Coronary artery (tissue), 2 donors: ENCODE measurements around the gene BTBD9.

Experiments
- DNase-seq: peaks from one replicate; pipeline ENCODE4 v3.0.0-alpha.2; 2017; ENCODE audit warnings: low spot score
- H3K27ac ChIP-seq, 2 donors: fragments of 200-600 bp; sonication (generic); one replicate each; pipeline ENCODE4 v1.5.1; 2016 to 2019
- H3K4me3 ChIP-seq: fragments of 200-600 bp; sonication (generic); 2 replicates; pipeline ENCODE4 v1.5.1; 2016; ENCODE audit warnings: mild to moderate bottlenecking, moderate library complexity
- CTCF ChIP-seq: fragments of 200-600 bp; sonication (generic); IDR thresholded peaks from one replicate; pipeline ENCODE4 v1.5.1; 2019; ENCODE audit warnings: antibody characterized with exemption

Gene BTBD9

GRCh38 chr6:38316099-38316868 lies 323.4 kb downstream of the BTBD9 start:
- H3K4me3 ChIP-seq: no peak overlapping the region
- DNase-seq: no peak
- no peak for TF ChIP-seq CTCF
- no peak overlapping the region for H3K27ac ChIP-seq

GRCh38 chr6:38311201-38311600 lies 328.5 kb downstream of the BTBD9 start:
- no peak for TF ChIP-seq CTCF
- no peak overlapping the region for H3K27ac ChIP-seq
- DNase-seq: no peak
- H3K4me3 ChIP-seq: no peak overlapping the region

- Histone ChIP-seq H3K27ac (no peak overlapping the region), H3K4me3 (no peak overlapping the region)
- TF ChIP-seq CTCF: no peak
- DNase-seq: no peak
Measured at GRCh38 chr6:38310061-38310460, 329.7 kb downstream of the BTBD9 start.

GRCh38 chr6:38307740-38308139 lies 332.0 kb downstream of the BTBD9 start:
- no peak overlapping the region for H3K4me3 ChIP-seq
- DNase-seq: no peak
- no peak overlapping the region for H3K27ac ChIP-seq
- no peak for TF ChIP-seq CTCF

GRCh38 chr6:38306931-38307330 lies 332.8 kb downstream of the BTBD9 start:
- no peak overlapping the region for H3K4me3 ChIP-seq
- no peak for TF ChIP-seq CTCF
- DNase-seq: no peak
- no peak overlapping the region for H3K27ac ChIP-seq

GRCh38 chr6:38305995-38306681 lies 333.6 kb downstream of the BTBD9 start:
- Histone ChIP-seq H3K27ac (no peak overlapping the region), H3K4me3 (no peak overlapping the region)
- no peak for DNase-seq
- no peak for TF ChIP-seq CTCF

GRCh38 chr6:38302838-38303237 lies 336.9 kb downstream of the BTBD9 start:
- TF ChIP-seq CTCF: no peak
- no peak overlapping the region for H3K27ac ChIP-seq
- DNase-seq: no peak
- H3K4me3 ChIP-seq: no peak overlapping the region
